HG02885 (cell line): ENCODE results near the gene MLLT3.

ENCODE experiments used
- ATAC-seq: cut with Tn5 transposase; IDR thresholded peaks from one replicate; pipeline ENCODE4 v1.9.1; 2021; ENCODE audit warnings: mild to moderate bottlenecking; ENCODE audit not compliant: unreplicated experiment, poor library complexity

Gene MLLT3

GRCh38 chr9:20526500-20527319 lies 95.6 kb downstream of the MLLT3 start:
- peak; percentile 86 for ATAC-seq

- ATAC-seq = no peak
These were observed 97.5 kb downstream of the MLLT3 start for GRCh38 chr9:20524776-20525175.

GRCh38 chr9:20518737-20519136 lies 103.6 kb downstream of the MLLT3 start:
- no peak for ATAC-seq

- no peak for ATAC-seq
These were observed 109.0 kb downstream of the MLLT3 start for GRCh38 chr9:20513126-20513913.

GRCh38 chr9:20512636-20513035 lies 109.7 kb downstream of the MLLT3 start:
- no peak for ATAC-seq

GRCh38 chr9:20512106-20512505 lies 110.2 kb downstream of the MLLT3 start:
- ATAC-seq = no peak

- no peak for ATAC-seq
These were observed 110.6 kb downstream of the MLLT3 start for GRCh38 chr9:20511686-20512085.

GRCh38 chr9:20509466-20509865 lies 112.8 kb downstream of the MLLT3 start:
- ATAC-seq = no peak

GRCh38 chr9:20508242-20508641 lies 114.1 kb downstream of the MLLT3 start:
- ATAC-seq = peak; percentile 90

- no peak for ATAC-seq
These were observed 114.9 kb downstream of the MLLT3 start for GRCh38 chr9:20507431-20507830.

- no peak for ATAC-seq
These were observed 116.0 kb downstream of the MLLT3 start for GRCh38 chr9:20506099-20506900.

GRCh38 chr9:20505574-20505973 lies 116.7 kb downstream of the MLLT3 start:
- no peak for ATAC-seq

- no peak for ATAC-seq
These were observed 117.4 kb downstream of the MLLT3 start for GRCh38 chr9:20504930-20505329.

GRCh38 chr9:20500101-20500500 lies 122.2 kb downstream of the MLLT3 start:
- no peak for ATAC-seq

- no peak for ATAC-seq
These were observed 123.3 kb downstream of the MLLT3 start for GRCh38 chr9:20499013-20499412.

GRCh38 chr9:20496328-20496727 lies 126.0 kb downstream of the MLLT3 start:
- no peak for ATAC-seq

GRCh38 chr9:20495098-20495497 lies 127.2 kb downstream of the MLLT3 start:
- no peak for ATAC-seq

- ATAC-seq = no peak
These were observed 128.3 kb downstream of the MLLT3 start for GRCh38 chr9:20494035-20494434.

GRCh38 chr9:20492772-20493171 lies 129.5 kb downstream of the MLLT3 start:
- ATAC-seq = no peak

GRCh38 chr9:20491612-20492011 lies 130.7 kb downstream of the MLLT3 start:
- ATAC-seq = no peak
